GM12801 (cell line): ENCODE results near the gene CARD19.

Experiments used
- TF ChIP-seq, protein P1 (sequence below): IDR thresholded peaks from one replicate; pipeline ENCODE4 v1.5.1; 2011; ENCODE audit warnings: control low read depth; ENCODE audit not compliant: insufficient read length; ENCODE audit errors: extremely low read depth

The CARD19 gene

DNA sequence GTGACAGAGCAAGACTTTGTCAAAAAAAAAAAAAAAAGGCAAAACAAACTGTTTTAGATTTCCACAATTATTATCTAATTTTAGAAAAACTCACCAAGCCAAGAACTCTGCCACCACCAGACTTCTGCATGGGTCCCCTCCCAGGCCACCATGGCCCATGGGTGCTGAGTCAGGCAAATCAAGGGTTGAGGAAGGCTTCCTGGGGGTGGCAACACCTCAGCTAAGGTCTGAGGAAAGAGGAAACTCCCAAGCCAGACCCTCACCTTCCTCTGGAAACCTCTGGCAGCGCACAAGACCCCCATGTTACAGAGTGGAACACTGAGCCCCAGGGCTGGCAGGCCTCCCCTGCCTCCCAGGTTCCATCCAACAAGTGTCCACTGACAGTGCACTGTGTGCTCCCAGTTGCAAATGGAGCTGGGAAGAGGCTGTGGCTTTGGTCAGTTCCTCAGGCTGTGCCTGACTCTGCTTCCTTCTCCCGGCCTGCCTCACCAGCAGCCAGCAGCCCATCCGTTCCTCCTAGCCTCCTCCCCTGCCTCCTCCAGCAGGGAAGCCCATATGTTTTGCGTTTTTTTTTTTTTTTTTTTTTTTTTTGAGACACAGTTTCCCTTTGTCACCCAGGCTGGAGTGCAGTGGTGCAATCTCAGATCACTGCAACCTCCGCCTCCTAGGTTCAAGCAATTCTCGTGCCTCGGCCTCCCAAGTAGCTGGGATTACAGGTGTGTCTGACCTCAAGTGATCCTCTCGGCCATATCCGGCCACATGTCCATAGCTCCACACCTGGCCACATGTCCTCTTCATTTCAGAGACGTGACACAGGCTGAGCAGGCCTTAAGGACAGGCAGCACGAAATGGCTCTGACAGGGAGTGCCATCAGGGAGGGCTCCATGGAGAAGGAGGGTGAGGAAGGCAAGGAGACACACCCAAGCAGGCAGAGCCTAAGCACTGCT, 41.0 kb upstream of the CARD19 start:
- TF ChIP-seq, protein P1, sequence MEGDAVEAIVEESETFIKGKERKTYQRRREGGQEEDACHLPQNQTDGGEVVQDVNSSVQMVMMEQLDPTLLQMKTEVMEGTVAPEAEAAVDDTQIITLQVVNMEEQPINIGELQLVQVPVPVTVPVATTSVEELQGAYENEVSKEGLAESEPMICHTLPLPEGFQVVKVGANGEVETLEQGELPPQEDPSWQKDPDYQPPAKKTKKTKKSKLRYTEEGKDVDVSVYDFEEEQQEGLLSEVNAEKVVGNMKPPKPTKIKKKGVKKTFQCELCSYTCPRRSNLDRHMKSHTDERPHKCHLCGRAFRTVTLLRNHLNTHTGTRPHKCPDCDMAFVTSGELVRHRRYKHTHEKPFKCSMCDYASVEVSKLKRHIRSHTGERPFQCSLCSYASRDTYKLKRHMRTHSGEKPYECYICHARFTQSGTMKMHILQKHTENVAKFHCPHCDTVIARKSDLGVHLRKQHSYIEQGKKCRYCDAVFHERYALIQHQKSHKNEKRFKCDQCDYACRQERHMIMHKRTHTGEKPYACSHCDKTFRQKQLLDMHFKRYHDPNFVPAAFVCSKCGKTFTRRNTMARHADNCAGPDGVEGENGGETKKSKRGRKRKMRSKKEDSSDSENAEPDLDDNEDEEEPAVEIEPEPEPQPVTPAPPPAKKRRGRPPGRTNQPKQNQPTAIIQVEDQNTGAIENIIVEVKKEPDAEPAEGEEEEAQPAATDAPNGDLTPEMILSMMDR, result no peak

DNA sequence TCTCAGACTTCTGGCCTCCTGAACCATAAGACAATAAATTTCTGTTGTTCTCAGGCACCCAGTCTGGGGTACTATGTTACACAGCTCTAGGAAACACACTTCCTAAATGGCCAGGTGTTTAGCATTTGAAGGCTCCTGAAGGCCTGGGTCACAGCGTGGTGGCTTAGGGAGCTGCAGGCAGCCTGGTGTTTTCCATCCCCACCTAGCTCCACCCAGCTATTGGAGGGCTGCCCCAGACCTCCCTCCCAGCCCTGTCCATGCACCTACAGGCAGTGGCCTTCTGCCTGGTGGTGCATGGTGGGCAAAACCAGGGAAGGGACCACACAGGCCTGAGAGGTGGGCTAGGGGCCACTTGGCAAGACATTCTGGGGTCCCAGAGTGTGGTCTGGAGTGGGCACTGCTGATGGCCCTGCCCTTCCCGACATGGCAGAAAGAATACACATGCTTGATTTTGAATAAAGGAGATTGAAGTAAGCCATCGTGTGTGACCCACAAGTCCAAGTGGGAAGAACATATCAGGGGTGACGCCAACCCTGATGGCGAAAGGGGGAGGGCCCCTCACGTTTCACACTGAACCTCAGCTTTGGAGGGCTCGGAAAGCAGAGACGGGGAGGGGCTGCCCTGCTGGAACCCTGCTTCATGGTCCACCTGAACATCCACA, 38.8 kb upstream of the CARD19 start:
- TF ChIP-seq, protein P1, result no peak

DNA sequence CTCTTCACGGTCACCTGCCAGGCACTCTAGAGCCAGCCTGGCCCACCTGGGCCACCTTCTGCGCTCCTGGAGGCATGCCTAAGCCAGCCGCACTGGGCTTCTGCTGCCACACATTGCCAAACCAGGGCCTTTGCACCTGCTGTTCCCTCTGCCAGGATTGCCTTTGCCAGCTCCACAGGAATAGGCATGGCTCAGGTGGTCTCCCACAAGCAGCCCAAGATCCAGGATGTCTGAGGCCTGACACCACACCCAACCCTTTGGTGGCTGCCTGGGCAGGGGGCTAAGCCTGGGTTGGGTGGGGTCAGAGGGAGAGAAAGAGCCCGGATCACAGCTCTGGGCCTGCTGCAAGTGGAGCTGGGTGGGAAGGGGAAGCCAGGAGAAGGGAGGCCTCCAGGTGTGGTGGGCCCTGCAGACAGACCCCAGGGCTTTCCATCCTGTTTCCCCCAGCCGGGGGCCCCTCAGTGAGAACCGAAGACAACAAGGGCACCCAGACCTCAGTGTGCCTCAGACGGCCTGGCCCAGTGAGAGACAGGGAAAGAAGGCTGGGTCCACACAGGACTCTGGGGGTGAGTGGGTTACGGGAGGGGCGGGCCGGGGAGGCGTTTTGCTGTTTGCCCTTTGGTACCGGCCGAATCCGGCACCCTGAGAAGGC, 38.2 kb upstream of the CARD19 start:
- TF ChIP-seq, protein P1, result no peak

DNA sequence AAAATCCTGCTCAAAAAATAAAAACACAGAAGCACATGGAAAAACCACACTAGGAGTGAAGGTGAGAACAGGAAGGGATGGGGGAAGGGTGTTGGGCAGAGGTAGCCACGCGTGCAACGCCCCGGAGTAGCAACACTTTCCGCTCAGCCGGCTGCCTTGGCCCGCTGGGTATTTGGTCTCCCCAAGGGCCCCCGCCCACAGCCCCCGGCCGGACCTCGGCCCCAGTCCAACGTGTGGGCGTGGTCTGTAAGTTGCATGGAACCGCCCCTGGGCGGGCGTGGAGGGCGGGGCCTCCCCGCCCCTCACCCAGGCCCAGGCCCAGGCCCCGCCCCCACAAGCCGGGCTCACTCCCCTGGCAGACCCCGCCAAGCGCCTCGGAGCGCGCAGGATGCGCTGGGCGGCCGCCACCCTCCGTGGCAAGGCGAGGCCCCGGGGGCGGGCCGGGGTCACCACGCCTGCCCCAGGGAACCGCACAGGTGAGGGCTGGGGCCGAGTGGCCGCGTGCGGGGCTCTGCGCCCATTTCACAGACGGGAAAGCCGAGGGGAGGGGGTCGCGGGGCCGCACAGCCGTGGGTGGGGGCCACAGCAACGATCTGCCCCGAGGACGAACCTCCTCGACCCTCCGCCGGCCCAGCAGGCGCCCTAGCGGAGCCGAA, 37.5 kb upstream of the CARD19 start, which contains the start of gene SUSD3:
TSS of gene SUSD3 (plus strand) at position 347 of the 656 bp plus-strand sequence. CDS start at position 389, 42 bp downstream.
- TF ChIP-seq, protein P1, result no peak

DNA sequence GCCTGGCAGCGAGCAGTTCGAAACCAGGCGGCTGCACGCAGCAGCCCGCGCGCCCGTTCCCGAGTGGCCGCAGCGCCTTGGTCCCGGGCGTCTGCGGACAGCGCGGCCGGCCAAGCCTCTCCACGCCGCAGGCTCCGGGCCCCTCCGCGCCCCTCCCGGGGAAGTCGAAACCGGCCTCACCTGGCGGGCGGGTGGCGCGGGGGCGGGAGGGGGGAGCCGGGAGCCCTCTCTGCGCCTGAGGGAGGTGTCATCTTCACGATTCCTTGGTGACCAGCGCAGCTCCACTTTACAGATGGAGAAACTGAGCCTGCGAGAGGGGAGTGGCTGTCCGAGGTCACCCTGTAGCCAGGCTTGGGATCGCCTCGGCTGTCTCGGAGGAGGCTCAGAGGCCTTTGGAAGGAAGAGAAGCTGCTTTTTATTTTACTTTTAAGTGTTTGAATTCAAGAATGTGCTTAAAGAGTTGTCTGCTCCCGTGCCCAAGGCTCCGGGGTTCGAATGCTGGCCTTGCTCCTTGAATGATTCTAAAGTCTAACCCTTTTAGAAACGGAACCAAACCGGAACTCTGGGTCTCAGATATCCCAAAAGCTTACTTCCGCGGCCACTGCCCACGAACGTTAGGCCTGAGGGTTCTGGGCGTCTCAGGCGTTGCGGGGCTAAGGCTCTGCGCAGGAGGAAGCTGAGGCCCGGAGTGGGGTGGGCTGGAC, 36.9 kb upstream of the CARD19 start:
- TF ChIP-seq, protein P1, result no peak

DNA sequence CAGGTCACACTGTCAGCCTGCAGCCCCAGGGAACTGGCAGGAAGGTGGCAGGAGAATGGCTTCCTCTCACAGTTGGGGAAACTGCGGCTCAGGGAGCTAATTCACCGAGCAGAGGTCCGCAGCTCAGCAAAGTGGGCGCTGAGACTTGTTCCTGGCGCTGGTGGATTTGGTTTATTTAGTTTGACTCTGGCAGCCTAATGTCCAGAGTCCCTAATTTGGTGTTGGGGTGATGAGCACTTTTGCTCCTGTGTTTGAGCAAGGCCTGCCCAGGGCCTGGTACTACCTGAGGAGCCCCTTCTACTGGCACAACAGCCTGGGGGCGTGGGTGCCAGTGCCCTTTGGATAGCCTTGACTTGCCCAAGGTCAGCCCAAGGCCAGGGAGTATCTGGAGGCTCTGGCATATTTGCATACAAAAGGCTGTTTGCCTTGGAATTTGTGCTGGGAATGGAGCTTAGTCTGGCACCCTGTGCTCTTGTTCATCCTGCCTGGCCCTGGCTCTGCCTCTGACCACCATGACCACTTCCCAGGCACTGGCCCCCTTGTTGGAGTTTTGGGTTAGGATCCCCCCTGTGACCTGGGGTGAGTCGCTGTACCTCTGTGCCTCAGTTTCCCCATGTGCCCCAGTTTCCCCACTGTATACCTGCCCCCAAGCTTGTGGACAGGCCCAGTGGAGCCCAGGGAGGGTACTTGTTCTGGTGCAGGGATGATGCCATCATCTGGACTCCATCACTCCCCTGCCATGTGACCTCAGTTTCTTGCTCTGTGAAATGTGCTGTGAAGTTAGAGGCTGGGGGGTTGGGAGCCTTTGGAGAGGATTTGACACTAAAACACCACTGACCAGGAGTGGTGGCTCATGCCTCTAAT, 36.1 kb upstream of the CARD19 start:
- TF ChIP-seq, protein P1, result no peak
